ENCODE measurements around the gene UBR1. TPM values are rescaled to one million over a fixed set of nuclear protein-coding genes. Genes with fewer than 3 reads are reported as not detected.

The UBR1 gene
- total and polyA plus RNA-seq, 7 donors = 4.8 to 25.1 (median 20.4) TPM

- intact Hi-C loops (cut with DNase I) = no loop called here
- no peak overlapping the region for H3K4me3 ChIP-seq
- DNase-seq = no peak
- no peak for TF ChIP-seq CTCF (IDR thresholded peaks at IDR 0.05)
- WGBS, 3 donors = 77 to 87% (median 77%) methylated on average over 1 of the region's 1 CpG
- ATAC-seq = no peak
- H3K27me3 ChIP-seq (ENCODE audit: insufficient read depth in 3 of 3, low read length in 2 of 3) = no peaks in the 10 kb centered on the region
- no peaks in the 10 kb centered on the region for H3K9me3 ChIP-seq
- H3K27ac ChIP-seq = no peak overlapping the region
- H3K4me1 ChIP-seq = no peaks in the 10 kb centered on the region
- H3K36me3 ChIP-seq (ENCODE audit: insufficient read depth in 1 of 2, low read depth in 1 of 2) = peaks cover 3 to 27% of the 10 kb centered on the region in 2 donors
These were observed 165.3 kb downstream of the UBR1 start for GRCh38 chr15:42940527-42940926.

- ATAC-seq (no peak), DNase-seq (no peak)
- H3K27me3 ChIP-seq (ENCODE audit: insufficient read depth in 3 of 3, low read length in 2 of 3) = no peaks in the 10 kb centered on the region
- H3K4me1 ChIP-seq = no peaks in the 10 kb centered on the region
- intact Hi-C loops (cut with DNase I) = no loop called here
- H3K9me3 ChIP-seq = no peaks in the 10 kb centered on the region
- TF ChIP-seq CTCF (IDR thresholded peaks at IDR 0.05) = no peak
- no peak overlapping the region for H3K27ac ChIP-seq
- no peak overlapping the region for H3K4me3 ChIP-seq
- peaks cover 3 to 20% of the 10 kb centered on the region in 2 donors for H3K36me3 ChIP-seq (ENCODE audit: insufficient read depth in 1 of 2, low read depth in 1 of 2)
- 82 to 94% (median 85%) methylated on average over 8 of the region's 8 CpGs for WGBS, 3 donors
These were observed 166.0 kb downstream of the UBR1 start for GRCh38 chr15:42939841-42940240.

- ATAC-seq = no peak
- H3K27ac ChIP-seq = no peak overlapping the region
- no peak for TF ChIP-seq CTCF (IDR thresholded peaks at IDR 0.05)
- no peaks in the 10 kb centered on the region for H3K27me3 ChIP-seq (ENCODE audit: insufficient read depth in 3 of 3, low read length in 2 of 3)
- no peak for DNase-seq
- H3K4me3 ChIP-seq = no peak overlapping the region
- H3K4me1 ChIP-seq = no peaks in the 10 kb centered on the region
- H3K9me3 ChIP-seq = no peaks in the 10 kb centered on the region
- intact Hi-C loops (cut with DNase I) = no loop called here
- no peaks in the 10 kb centered on the region for H3K36me3 ChIP-seq (ENCODE audit: insufficient read depth in 1 of 2, low read depth in 1 of 2)
These were observed 168.7 kb downstream of the UBR1 start for GRCh38 chr15:42937143-42937542.

- DNase-seq (no peak), ATAC-seq (no peak)
- no peaks in the 10 kb centered on the region for H3K4me1 ChIP-seq
- H3K27ac ChIP-seq = no peak overlapping the region
- H3K4me3 ChIP-seq = no peak overlapping the region
- intact Hi-C loops (cut with DNase I) = no loop called here
- H3K9me3 ChIP-seq = no peaks in the 10 kb centered on the region
- TF ChIP-seq CTCF (IDR thresholded peaks at IDR 0.05) = no peak
- no peaks in the 10 kb centered on the region for H3K27me3 ChIP-seq (ENCODE audit: insufficient read depth in 3 of 3, low read length in 2 of 3)
- WGBS, 3 donors = 82 to 94% (median 85%) methylated on average over 7 of the region's 7 CpGs
- H3K36me3 ChIP-seq (ENCODE audit: insufficient read depth in 1 of 2, low read depth in 1 of 2) = no peaks in the 10 kb centered on the region
These were observed 171.8 kb downstream of the UBR1 start for GRCh38 chr15:42933886-42934667.
